ENCODE measurements around the gene OR51A2.

DNA sequence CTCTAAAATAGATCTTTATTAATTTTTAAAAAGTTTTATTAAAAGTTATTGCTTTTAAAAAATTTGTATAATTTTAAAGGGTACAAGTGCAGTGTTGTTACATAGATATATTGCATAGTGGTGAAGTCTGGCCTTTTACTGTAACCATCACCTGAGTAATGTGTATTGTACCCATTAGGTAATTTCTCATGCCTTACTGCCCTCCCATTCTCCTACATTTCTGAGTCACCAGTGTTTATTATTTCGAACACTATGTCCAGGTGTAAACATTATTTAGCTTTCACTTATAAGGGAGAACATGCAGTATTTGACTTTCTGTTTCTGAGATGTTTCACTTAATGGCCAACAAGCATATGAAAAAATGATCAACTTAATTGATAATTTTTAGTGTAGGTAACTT lies 33.7 kb downstream of the OR51A2 start:
- TF ChIP-seq, protein P1, sequence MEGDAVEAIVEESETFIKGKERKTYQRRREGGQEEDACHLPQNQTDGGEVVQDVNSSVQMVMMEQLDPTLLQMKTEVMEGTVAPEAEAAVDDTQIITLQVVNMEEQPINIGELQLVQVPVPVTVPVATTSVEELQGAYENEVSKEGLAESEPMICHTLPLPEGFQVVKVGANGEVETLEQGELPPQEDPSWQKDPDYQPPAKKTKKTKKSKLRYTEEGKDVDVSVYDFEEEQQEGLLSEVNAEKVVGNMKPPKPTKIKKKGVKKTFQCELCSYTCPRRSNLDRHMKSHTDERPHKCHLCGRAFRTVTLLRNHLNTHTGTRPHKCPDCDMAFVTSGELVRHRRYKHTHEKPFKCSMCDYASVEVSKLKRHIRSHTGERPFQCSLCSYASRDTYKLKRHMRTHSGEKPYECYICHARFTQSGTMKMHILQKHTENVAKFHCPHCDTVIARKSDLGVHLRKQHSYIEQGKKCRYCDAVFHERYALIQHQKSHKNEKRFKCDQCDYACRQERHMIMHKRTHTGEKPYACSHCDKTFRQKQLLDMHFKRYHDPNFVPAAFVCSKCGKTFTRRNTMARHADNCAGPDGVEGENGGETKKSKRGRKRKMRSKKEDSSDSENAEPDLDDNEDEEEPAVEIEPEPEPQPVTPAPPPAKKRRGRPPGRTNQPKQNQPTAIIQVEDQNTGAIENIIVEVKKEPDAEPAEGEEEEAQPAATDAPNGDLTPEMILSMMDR (IDR thresholded peaks at IDR 0.05 in 4 of 5, conservative IDR thresholded peaks at IDR 0.05 in 1 of 5): no peak
- TF ChIP-seq POLR2A (IDR thresholded peaks at IDR 0.05): no peak

Data from gastrocnemius medialis (tissue), 4 donors.